HG03066 (cell line): ENCODE measurements around the gene ACSBG1.

Experiments
- ATAC-seq: cut with Tn5 transposase; IDR thresholded peaks from one replicate; pipeline ENCODE4 v1.9.1; 2021; ENCODE audit warnings: low read depth; ENCODE audit not compliant: unreplicated experiment

Gene ACSBG1

DNA sequence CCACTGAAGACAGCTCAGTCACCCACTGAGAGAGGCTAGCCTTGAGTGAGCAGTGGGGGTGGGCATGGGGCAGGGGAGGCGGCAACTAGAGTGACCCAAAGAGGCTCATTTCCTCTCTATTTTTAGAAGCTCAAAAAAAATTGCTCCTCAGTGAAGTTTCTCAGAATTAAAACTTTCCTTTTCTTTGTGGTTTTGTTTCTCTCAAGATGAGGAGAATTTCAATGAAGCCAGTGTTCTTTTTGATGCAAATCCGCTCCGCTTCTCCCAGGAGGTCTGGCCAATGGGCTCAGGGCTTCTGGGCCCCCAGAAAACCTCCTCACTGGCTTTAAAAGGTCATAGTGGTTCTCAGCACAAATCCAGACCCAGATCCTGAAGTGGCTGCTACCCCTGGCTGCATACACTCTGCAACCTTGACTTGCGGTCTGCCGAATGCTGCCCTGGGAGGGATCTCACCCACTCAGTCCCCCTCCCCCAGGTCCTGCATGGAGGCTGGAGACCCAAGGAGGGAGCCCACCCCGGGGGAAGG, at the start of gene ACSBG1:
Gene ACSBG1 (minus strand): TSS at position 51 of the 526 bp plus-strand sequence. CDS start 64 bp downstream, outside the sequence.
- no peak for ATAC-seq

DNA sequence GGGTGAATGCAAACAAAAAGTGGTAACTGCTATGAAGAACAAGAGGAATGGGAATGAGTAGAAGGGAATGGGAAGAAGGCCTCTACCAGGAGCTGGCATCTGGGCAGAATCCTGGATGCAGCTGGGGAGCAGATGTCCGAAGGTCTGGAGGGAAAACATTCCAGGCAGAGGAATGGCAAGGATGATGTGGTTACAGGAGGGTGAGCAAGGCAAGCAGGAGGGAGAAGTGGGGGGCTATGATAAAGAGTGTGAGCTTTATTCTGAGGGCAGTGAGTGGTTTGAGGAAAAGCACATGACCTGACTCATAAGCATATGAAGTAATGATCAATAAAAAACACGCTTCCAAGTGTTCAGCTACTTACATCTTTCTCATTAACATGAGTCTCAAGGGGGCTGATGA, 48.0 kb upstream of the ACSBG1 start:
- ATAC-seq, result no peak

- no peak for ATAC-seq
Observed at GRCh38 chr15:78280319-78281072, 46.1 kb upstream of the ACSBG1 start.

- no peak for ATAC-seq
Observed at GRCh38 chr15:78276064-78276943, 41.9 kb upstream of the ACSBG1 start.

GRCh38 chr15:78274994-78275393, 40.6 kb upstream of the ACSBG1 start:
- no peak for ATAC-seq

DNA sequence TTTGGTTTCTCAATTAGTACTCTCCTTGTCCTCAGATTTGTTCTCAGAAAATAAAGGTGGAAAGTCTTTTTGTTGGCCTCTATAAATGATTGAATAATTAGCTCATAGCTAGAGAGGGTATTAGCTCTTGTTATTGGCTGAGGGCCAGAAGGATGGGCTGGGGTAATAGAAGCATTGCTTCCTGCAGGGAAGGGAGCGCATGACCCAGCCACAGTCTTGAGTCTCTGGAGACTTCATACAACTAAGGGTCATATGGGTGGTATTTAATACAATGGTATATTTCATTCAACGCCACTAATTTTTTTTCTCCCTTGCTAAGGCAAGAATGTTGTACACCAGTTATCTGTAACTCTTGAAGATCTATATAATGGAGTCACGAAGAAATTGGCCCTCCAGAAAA, 38.4 kb upstream of the ACSBG1 start:
- no peak for ATAC-seq

GRCh38 chr15:78272316-78272715, 38.0 kb upstream of the ACSBG1 start:
- ATAC-seq, result no peak

DNA sequence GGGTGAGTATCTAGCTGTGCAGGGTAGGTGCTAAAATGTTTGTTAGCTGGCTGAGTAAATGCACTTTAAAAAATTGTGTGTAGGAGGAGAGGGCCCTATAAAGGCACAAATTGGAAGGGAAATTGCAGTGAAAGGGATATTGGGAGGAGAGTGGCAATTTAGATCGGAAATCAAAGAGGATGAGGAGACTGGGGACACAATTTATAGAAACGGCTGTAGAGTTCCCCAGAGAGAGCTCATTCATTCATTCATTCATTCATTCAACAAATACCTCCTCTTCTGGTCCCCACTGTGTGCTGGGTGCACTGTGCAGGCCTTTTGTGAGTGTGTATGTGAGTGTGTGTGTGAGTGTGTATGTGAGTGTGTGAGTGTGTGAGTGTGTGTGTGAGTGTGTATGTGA, 32.4 kb upstream of the ACSBG1 start:
- no peak for ATAC-seq

DNA sequence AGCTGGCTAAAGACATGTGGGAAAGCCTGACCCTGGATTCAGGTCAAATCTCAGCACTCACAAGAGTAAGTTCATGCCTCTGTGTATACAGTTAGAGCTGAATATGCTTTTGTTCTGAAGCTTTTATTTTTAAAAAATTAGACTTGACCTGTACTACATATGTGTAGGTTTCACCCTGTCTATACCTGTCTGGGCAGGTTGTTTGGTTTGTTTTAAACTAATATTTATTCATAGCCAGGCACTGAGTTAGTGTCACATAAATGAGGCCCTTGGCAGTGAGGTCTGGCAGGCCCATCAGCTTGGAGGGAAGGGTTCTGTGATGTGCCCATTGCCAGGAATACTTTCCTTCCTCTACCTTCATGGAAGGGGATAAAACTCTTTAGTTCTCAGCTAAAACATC, 31.9 kb upstream of the ACSBG1 start:
- no peak for ATAC-seq

DNA sequence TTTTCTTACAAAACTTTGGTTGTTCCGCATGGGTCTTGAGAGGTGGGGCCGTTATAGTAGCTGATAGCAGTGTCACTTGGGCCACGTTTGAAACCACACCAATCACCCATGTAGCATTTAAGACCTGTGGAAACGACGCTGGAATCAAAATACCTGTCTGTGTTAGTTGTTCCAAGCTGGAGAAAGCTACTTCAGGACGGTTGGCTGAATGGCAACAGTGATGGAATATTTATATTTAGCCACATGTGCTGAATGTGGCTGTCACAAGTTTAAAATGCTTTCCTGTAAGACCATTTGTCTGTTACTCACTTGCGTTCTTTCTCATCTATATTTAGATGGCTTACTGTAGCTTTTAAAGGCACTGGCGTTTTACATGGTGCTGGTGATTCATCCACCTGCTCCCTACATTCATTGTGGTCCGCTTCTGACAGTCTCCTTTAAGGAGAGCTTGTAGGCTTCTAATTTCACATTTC, 31.4 kb upstream of the ACSBG1 start:
- no peak for ATAC-seq

GRCh38 chr15:78265137-78265460, 30.7 kb upstream of the ACSBG1 start:
- ATAC-seq, result no peak

GRCh38 chr15:78264304-78265136, 30.2 kb upstream of the ACSBG1 start, which contains the start of gene DNAJA4:
Gene DNAJA4 (plus strand): TSS chr15:78264562. CDS start chr15:78264764, 202 bp downstream.
- ATAC-seq, result peak; percentile 42

- ATAC-seq, result no peak
Observed at GRCh38 chr15:78263907-78264303, 29.5 kb upstream of the ACSBG1 start.

DNA sequence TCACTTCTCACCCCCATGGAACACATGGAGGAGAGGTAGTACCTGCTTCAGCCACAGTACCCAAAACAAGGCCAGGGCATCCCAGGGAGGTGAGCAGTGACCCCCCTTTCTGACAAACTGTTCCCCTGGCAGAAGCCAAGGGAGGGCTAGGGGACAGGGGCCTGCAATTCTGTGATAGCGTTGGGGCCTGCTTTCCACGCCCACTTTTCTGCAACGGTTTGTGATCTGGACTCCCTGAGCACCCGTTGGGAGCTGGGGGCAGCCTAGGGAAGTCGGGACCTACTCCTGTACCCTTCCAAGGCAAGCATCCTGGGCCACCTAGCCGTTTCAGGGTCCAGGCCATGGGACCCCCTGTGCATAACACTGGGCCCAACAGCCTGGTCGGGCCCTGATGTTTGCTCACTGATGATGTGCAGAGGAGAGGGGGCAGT, 29.0 kb upstream of the ACSBG1 start:
- ATAC-seq, result no peak

GRCh38 chr15:78261062-78261461, 26.7 kb upstream of the ACSBG1 start:
- no peak for ATAC-seq

DNA sequence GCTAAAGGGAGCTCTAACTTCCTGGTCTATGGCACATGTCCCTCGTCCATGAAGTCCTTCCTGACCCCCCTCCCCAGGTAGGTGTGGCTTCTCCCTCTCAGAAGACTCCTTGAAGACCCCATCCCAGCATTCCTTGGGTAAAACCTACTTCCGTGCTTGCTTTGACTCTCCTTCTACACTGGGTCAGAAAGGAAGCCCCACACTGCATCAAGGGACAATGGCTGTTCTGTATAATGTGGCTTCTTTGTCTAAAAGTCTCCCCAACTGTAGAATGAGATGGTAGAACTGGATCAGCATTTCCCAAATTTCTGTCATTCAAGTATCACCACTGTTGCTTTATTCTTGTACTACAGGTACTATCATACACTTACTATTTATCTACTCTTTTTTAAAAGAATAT, 26.1 kb upstream of the ACSBG1 start:
- ATAC-seq, result no peak

GRCh38 chr15:78259232-78259631, 24.9 kb upstream of the ACSBG1 start:
- ATAC-seq, result no peak

- no peak for ATAC-seq
Observed at GRCh38 chr15:78257681-78258080, 23.3 kb upstream of the ACSBG1 start.

- no peak for ATAC-seq
Observed at GRCh38 chr15:78256044-78256437, 21.7 kb upstream of the ACSBG1 start.

DNA sequence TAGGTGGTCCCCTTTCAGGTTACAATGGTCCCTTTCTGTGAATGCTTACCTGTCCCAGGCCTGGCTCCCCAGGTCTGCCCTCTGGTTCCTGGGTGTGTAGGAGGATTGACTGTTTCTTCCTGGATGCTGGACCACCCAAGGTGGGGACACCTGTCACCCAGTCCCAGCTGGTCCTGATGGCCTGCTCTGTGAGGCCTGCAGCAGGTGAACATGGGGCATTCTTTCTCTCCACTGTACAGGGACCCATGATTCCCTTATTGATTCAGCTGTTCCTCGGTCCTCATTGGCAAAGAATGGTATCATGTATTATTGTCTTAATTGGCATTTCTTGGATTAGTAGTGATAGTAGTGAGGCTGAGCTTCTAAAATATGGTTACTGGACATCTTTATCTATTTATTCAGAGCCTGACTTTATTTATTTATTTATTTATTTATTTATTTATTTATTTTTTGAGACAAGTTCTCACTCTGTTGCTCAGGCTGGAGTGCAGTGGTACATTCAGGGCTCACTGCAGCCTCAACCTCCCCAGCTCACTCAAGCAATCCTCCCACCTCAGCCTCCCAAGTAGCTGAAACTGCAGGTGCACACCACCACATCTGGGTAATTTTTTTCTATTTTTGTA, 21.2 kb upstream of the ACSBG1 start:
- no peak for ATAC-seq
